ENCODE measurements around the gene DNMBP. TPM values are rescaled to one million over a fixed set of nuclear protein-coding genes. Genes with fewer than 3 reads are reported as not detected.
"Not testable (repeated sequence)": the region's sequence is repeated elsewhere in the genome, so short reads cannot be mapped to it uniquely, and the experiment has no call there.

DNMBP gene
- total and polyA plus RNA-seq, 5 donors from 2014 or later = 0.22 to 2.4 (median 0.65) TPM

- Mint-ChIP-seq H3K27me3 (peaks cover 21% of the 10 kb centered on the region), H3K36me3 (no peaks in the 10 kb centered on the region), H3K9me3 (no peaks in the 10 kb centered on the region), H3K4me3 (no peak overlapping the region), H3K27ac (peak overlapping the region in 2 of 3 donors; percentile 15 to 17), H3K4me1 (peaks cover 0 to 22% (median 13%) of the 10 kb centered on the region in 4 donors)
- no peak overlapping the region for H3K4me3 ChIP-seq (ENCODE audit: low read depth, low read length)
- peaks cover 2% of the 10 kb centered on the region for H3K27me3 ChIP-seq (ENCODE audit: control insufficient read depth, insufficient read depth, low read length)
- ATAC-seq (ENCODE audit: low read depth in 2 of 2) (no peak), DNase-seq (no peak)
- H3K9me3 ChIP-seq (ENCODE audit: control insufficient read depth in 2 of 2, low read length in 2 of 2) = no peaks in the 10 kb centered on the region
- H3K27ac ChIP-seq (ENCODE audit: insufficient read depth, low read length, poor library complexity, severe bottlenecking) = no peak overlapping the region
- peaks cover 8% of the 10 kb centered on the region for H3K4me1 ChIP-seq (ENCODE audit: control insufficient read depth, insufficient read depth, low read length, poor library complexity, severe bottlenecking)
- no peaks in the 10 kb centered on the region for H3K36me3 ChIP-seq (ENCODE audit: control insufficient read depth, insufficient read depth, low read length)
Measured at GRCh38 chr10:100014071-100014762, 4.5 kb upstream of the DNMBP start.

- Histone ChIP-seq H3K27ac (ENCODE audit: insufficient read depth, low read length, poor library complexity, severe bottlenecking) (no peak overlapping the region), H3K4me3 (ENCODE audit: low read depth, low read length) (no peak overlapping the region), H3K27me3 (ENCODE audit: control insufficient read depth, insufficient read depth, low read length) (peaks cover 2% of the 10 kb centered on the region), H3K36me3 (ENCODE audit: control insufficient read depth, insufficient read depth, low read length) (no peaks in the 10 kb centered on the region), H3K9me3 (ENCODE audit: control insufficient read depth in 2 of 2, low read length in 2 of 2) (no peaks in the 10 kb centered on the region), H3K4me1 (ENCODE audit: control insufficient read depth, insufficient read depth, low read length, poor library complexity, severe bottlenecking) (peaks cover 14% of the 10 kb centered on the region)
- peaks cover 25% of the 10 kb centered on the region for H3K27me3 Mint-ChIP-seq
- H3K36me3 Mint-ChIP-seq = no peaks in the 10 kb centered on the region
- H3K9me3 Mint-ChIP-seq = no peaks in the 10 kb centered on the region
- H3K4me3 Mint-ChIP-seq = peak overlapping the region in 1 of 4 donors; percentile 17
- H3K27ac Mint-ChIP-seq = peak overlapping the region in 1 of 3 donors; percentile 17
- ATAC-seq (ENCODE audit: low read depth in 2 of 2) = no peak
- DNase-seq = no peak
- H3K4me1 Mint-ChIP-seq = peaks cover 4 to 28% (median 18%) of the 10 kb centered on the region in 4 donors
Measured at GRCh38 chr10:100013621-100014020, 3.9 kb upstream of the DNMBP start.

- not testable (repeated sequence) for H3K4me3 ChIP-seq (ENCODE audit: low read depth, low read length); DNase-seq; H3K36me3 ChIP-seq (ENCODE audit: control insufficient read depth, insufficient read depth, low read length); ATAC-seq (ENCODE audit: low read depth in 2 of 2); H3K27ac Mint-ChIP-seq; H3K36me3 Mint-ChIP-seq; H3K27ac ChIP-seq (ENCODE audit: insufficient read depth, low read length, poor library complexity, severe bottlenecking); H3K9me3 ChIP-seq (ENCODE audit: control insufficient read depth in 2 of 2, low read length in 2 of 2); H3K27me3 ChIP-seq (ENCODE audit: control insufficient read depth, insufficient read depth, low read length); H3K9me3 Mint-ChIP-seq
- Mint-ChIP-seq H3K4me3 (peak overlapping the region in 1 of 4 donors; percentile 72), H3K27me3 (peaks cover 29% of the 10 kb centered on the region), H3K4me1 (peaks cover 9 to 43% (median 24%) of the 10 kb centered on the region in 4 donors)
- H3K4me1 ChIP-seq (ENCODE audit: control insufficient read depth, insufficient read depth, low read length, poor library complexity, severe bottlenecking) = peaks cover 18% of the 10 kb centered on the region
Measured at GRCh38 chr10:100011906-100012305, 2.2 kb upstream of the DNMBP start.

GRCh38 chr10:100009283-100009792 lies 409 bp downstream of the DNMBP start:
- Histone ChIP-seq H3K9me3 (ENCODE audit: control insufficient read depth in 2 of 2, low read length in 2 of 2) (no peaks in the 10 kb centered on the region), H3K27me3 (ENCODE audit: control insufficient read depth, insufficient read depth, low read length) (peaks cover 2% of the 10 kb centered on the region), H3K4me1 (ENCODE audit: control insufficient read depth, insufficient read depth, low read length, poor library complexity, severe bottlenecking) (peaks cover 18% of the 10 kb centered on the region), H3K27ac (ENCODE audit: insufficient read depth, low read length, poor library complexity, severe bottlenecking) (peak overlapping the region; percentile 8), H3K36me3 (ENCODE audit: control insufficient read depth, insufficient read depth, low read length) (no peaks in the 10 kb centered on the region), H3K4me3 (ENCODE audit: low read depth, low read length) (peak overlapping the region; percentile 85)
- H3K4me1 Mint-ChIP-seq = peaks cover 9 to 48% (median 24%) of the 10 kb centered on the region in 4 donors
- DNase-seq (no peak), ATAC-seq (ENCODE audit: low read depth in 2 of 2) (peak; percentile 62 to 66)
- H3K36me3 Mint-ChIP-seq = no peaks in the 10 kb centered on the region
- peak overlapping the region; percentile 76 to 87 (median 81) for H3K4me3 Mint-ChIP-seq
- peaks cover 35% of the 10 kb centered on the region for H3K27me3 Mint-ChIP-seq
- H3K9me3 Mint-ChIP-seq = peaks cover 0 to 2% (median 0%) of the 10 kb centered on the region in 7 donors
- H3K27ac Mint-ChIP-seq = peak overlapping the region in 2 of 3 donors; percentile 51 to 52

GRCh38 chr10:100008708-100009282 lies 952 bp downstream of the DNMBP start:
- H3K27ac Mint-ChIP-seq = peak overlapping the region in 2 of 3 donors; percentile 51 to 52
- Histone ChIP-seq H3K4me1 (ENCODE audit: control insufficient read depth, insufficient read depth, low read length, poor library complexity, severe bottlenecking) (peaks cover 18% of the 10 kb centered on the region), H3K27me3 (ENCODE audit: control insufficient read depth, insufficient read depth, low read length) (peaks cover 2% of the 10 kb centered on the region), H3K4me3 (ENCODE audit: low read depth, low read length) (peak overlapping the region; percentile 85), H3K9me3 (ENCODE audit: control insufficient read depth in 2 of 2, low read length in 2 of 2) (no peaks in the 10 kb centered on the region), H3K36me3 (ENCODE audit: control insufficient read depth, insufficient read depth, low read length) (no peaks in the 10 kb centered on the region), H3K27ac (ENCODE audit: insufficient read depth, low read length, poor library complexity, severe bottlenecking) (peak overlapping the region; percentile 8)
- peaks cover 9 to 43% (median 22%) of the 10 kb centered on the region in 4 donors for H3K4me1 Mint-ChIP-seq
- DNase-seq = no peak
- H3K36me3 Mint-ChIP-seq = no peaks in the 10 kb centered on the region
- no peak for ATAC-seq (ENCODE audit: low read depth in 2 of 2)
- peaks cover 0 to 2% (median 0%) of the 10 kb centered on the region in 7 donors for H3K9me3 Mint-ChIP-seq
- H3K27me3 Mint-ChIP-seq = peaks cover 35% of the 10 kb centered on the region
- peak overlapping the region; percentile 76 to 87 (median 81) for H3K4me3 Mint-ChIP-seq

GRCh38 chr10:100008142-100008522 lies 1.6 kb downstream of the DNMBP start:
- Histone ChIP-seq H3K27me3 (ENCODE audit: control insufficient read depth, insufficient read depth, low read length) (peaks cover 2% of the 10 kb centered on the region), H3K36me3 (ENCODE audit: control insufficient read depth, insufficient read depth, low read length) (no peaks in the 10 kb centered on the region), H3K4me3 (ENCODE audit: low read depth, low read length) (no peak overlapping the region), H3K9me3 (ENCODE audit: control insufficient read depth in 2 of 2, low read length in 2 of 2) (no peaks in the 10 kb centered on the region), H3K4me1 (ENCODE audit: control insufficient read depth, insufficient read depth, low read length, poor library complexity, severe bottlenecking) (peaks cover 18% of the 10 kb centered on the region), H3K27ac (ENCODE audit: insufficient read depth, low read length, poor library complexity, severe bottlenecking) (no peak overlapping the region)
- DNase-seq (no peak), ATAC-seq (ENCODE audit: low read depth in 2 of 2) (no peak)
- Mint-ChIP-seq H3K4me1 (peaks cover 9 to 40% (median 20%) of the 10 kb centered on the region in 4 donors), H3K27ac (no peak overlapping the region), H3K36me3 (no peaks in the 10 kb centered on the region), H3K9me3 (peaks cover 0 to 2% (median 0%) of the 10 kb centered on the region in 7 donors), H3K27me3 (peaks cover 35% of the 10 kb centered on the region), H3K4me3 (peak overlapping the region; percentile 53 to 87 (median 77))

GRCh38 chr10:100007231-100008141 lies 2.3 kb downstream of the DNMBP start:
- Histone ChIP-seq H3K4me3 (ENCODE audit: low read depth, low read length) (no peak overlapping the region), H3K4me1 (ENCODE audit: control insufficient read depth, insufficient read depth, low read length, poor library complexity, severe bottlenecking) (peaks cover 18% of the 10 kb centered on the region), H3K27ac (ENCODE audit: insufficient read depth, low read length, poor library complexity, severe bottlenecking) (no peak overlapping the region), H3K27me3 (ENCODE audit: control insufficient read depth, insufficient read depth, low read length) (peaks cover 2% of the 10 kb centered on the region), H3K9me3 (ENCODE audit: control insufficient read depth in 2 of 2, low read length in 2 of 2) (no peaks in the 10 kb centered on the region), H3K36me3 (ENCODE audit: control insufficient read depth, insufficient read depth, low read length) (no peaks in the 10 kb centered on the region)
- peaks cover 36% of the 10 kb centered on the region for H3K27me3 Mint-ChIP-seq
- DNase-seq (no peak), ATAC-seq (ENCODE audit: low read depth in 2 of 2) (no peak)
- H3K27ac Mint-ChIP-seq = no peak overlapping the region
- H3K4me3 Mint-ChIP-seq = peak overlapping the region; percentile 51 to 87 (median 64)
- peaks cover 9 to 40% (median 20%) of the 10 kb centered on the region in 4 donors for H3K4me1 Mint-ChIP-seq
- H3K36me3 Mint-ChIP-seq = no peaks in the 10 kb centered on the region
- H3K9me3 Mint-ChIP-seq = peaks cover 0 to 2% (median 0%) of the 10 kb centered on the region in 7 donors
